Panc1 (cell line): Measurements from ENCODE around the gene GPC2.

Experiments used
- POLR2AphosphoS5 ChIP-seq: IDR thresholded peaks from 2 replicates; pipeline ENCODE4 v1.6.1; 2012; ENCODE audit warnings: mild to moderate bottlenecking, low read depth, low read length, moderate library complexity
- TCF7L2 ChIP-seq: IDR thresholded peaks from 2 replicates; pipeline ENCODE4 v1.6.1; 2011; ENCODE audit warnings: mild to moderate bottlenecking, low read depth, low read length, inconsistent platforms
- TF ChIP-seq, protein P1 (sequence below): fragments of 450-650 bp; IDR thresholded peaks from 2 replicates; pipeline ENCODE4 v1.5.1; 2017; ENCODE audit warnings: mild to moderate bottlenecking
- TF ChIP-seq, protein P2 (sequence below), 2 experiments: IDR thresholded peaks; 2 replicates each; pipeline ENCODE4 v1.6.1; 2011 to 2012; ENCODE audit warnings: low read depth in 2 of 2, control low read depth in 1 of 2, low read length in 1 of 2, mild to moderate bottlenecking in 1 of 2, moderate library complexity in 1 of 2; ENCODE audit not compliant: insufficient read depth in 1 of 2

DNA sequence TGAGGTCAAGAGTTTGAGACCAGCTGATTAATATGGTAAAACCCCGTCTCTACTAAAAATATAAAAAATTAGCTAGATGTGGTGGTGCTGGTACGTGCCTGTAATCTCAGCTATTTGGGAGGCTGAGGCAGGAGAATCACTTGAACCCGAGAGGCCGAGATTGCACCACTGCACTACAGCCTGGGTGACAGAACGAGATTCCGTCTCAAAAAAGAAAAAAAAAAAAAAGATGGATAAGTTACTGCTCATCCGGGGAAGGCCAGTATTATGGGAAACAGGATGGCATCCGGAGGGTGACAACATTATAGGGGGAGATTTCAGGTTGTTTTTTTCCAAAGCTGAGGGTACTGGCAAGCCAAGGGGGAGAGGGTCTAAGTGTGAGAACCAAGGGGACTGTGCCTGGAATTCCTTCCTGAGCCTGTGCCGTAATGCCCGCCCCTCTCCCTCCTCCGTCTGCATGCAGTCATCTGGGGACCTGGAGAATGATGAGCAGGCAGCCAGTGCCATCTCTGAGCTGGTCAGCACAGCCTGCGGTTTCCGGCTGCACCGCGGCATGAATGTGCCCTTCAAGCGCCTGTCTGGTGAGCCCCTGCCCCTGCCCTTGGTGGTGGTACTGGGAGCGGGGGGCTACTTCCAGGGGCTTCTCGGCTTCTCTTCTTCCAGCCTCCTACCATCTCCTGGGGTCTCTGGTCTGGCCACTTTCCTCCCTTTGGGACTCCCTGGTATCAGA lies 24.1 kb downstream of the GPC2 start:
- TF ChIP-seq POLR2AphosphoS5: no peak; the same call in none of the 2 replicates
- TF ChIP-seq, protein P1, sequence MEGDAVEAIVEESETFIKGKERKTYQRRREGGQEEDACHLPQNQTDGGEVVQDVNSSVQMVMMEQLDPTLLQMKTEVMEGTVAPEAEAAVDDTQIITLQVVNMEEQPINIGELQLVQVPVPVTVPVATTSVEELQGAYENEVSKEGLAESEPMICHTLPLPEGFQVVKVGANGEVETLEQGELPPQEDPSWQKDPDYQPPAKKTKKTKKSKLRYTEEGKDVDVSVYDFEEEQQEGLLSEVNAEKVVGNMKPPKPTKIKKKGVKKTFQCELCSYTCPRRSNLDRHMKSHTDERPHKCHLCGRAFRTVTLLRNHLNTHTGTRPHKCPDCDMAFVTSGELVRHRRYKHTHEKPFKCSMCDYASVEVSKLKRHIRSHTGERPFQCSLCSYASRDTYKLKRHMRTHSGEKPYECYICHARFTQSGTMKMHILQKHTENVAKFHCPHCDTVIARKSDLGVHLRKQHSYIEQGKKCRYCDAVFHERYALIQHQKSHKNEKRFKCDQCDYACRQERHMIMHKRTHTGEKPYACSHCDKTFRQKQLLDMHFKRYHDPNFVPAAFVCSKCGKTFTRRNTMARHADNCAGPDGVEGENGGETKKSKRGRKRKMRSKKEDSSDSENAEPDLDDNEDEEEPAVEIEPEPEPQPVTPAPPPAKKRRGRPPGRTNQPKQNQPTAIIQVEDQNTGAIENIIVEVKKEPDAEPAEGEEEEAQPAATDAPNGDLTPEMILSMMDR: no peak
- no peak for TF ChIP-seq TCF7L2
- TF ChIP-seq, protein P2, sequence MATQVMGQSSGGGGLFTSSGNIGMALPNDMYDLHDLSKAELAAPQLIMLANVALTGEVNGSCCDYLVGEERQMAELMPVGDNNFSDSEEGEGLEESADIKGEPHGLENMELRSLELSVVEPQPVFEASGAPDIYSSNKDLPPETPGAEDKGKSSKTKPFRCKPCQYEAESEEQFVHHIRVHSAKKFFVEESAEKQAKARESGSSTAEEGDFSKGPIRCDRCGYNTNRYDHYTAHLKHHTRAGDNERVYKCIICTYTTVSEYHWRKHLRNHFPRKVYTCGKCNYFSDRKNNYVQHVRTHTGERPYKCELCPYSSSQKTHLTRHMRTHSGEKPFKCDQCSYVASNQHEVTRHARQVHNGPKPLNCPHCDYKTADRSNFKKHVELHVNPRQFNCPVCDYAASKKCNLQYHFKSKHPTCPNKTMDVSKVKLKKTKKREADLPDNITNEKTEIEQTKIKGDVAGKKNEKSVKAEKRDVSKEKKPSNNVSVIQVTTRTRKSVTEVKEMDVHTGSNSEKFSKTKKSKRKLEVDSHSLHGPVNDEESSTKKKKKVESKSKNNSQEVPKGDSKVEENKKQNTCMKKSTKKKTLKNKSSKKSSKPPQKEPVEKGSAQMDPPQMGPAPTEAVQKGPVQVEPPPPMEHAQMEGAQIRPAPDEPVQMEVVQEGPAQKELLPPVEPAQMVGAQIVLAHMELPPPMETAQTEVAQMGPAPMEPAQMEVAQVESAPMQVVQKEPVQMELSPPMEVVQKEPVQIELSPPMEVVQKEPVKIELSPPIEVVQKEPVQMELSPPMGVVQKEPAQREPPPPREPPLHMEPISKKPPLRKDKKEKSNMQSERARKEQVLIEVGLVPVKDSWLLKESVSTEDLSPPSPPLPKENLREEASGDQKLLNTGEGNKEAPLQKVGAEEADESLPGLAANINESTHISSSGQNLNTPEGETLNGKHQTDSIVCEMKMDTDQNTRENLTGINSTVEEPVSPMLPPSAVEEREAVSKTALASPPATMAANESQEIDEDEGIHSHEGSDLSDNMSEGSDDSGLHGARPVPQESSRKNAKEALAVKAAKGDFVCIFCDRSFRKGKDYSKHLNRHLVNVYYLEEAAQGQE (IDR thresholded peaks at IDR 0.05; ENCODE audit: insufficient read depth in 1 of 2, low read depth in 2 of 2, low read length in 1 of 2): no peak
